ENCODE data around the gene STK32B. TPM values are rescaled to one million over a fixed set of nuclear protein-coding genes. Genes with fewer than 3 reads are reported as not detected.

Gene STK32B
- total and polyA plus RNA-seq, 8 donors, result 0.90 to 5.1 (median 3.3) TPM

GRCh38 chr4:5469861-5470260 lies 418.6 kb downstream of the STK32B start:
- intact Hi-C loops (cut with DNase I), result no loop called here
- H3K9me3 ChIP-seq, result no peaks in the 10 kb centered on the region
- DNase-seq (no peak), ATAC-seq (no peak)
- no peaks in the 10 kb centered on the region for H3K36me3 ChIP-seq
- TF ChIP-seq, protein P1, sequence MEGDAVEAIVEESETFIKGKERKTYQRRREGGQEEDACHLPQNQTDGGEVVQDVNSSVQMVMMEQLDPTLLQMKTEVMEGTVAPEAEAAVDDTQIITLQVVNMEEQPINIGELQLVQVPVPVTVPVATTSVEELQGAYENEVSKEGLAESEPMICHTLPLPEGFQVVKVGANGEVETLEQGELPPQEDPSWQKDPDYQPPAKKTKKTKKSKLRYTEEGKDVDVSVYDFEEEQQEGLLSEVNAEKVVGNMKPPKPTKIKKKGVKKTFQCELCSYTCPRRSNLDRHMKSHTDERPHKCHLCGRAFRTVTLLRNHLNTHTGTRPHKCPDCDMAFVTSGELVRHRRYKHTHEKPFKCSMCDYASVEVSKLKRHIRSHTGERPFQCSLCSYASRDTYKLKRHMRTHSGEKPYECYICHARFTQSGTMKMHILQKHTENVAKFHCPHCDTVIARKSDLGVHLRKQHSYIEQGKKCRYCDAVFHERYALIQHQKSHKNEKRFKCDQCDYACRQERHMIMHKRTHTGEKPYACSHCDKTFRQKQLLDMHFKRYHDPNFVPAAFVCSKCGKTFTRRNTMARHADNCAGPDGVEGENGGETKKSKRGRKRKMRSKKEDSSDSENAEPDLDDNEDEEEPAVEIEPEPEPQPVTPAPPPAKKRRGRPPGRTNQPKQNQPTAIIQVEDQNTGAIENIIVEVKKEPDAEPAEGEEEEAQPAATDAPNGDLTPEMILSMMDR (IDR thresholded peaks at IDR 0.05), result no peak
- H3K27me3 ChIP-seq, result no peaks in the 10 kb centered on the region
- H3K4me1 ChIP-seq, result no peaks in the 10 kb centered on the region
- H3K27ac ChIP-seq, result no peak overlapping the region
- H3K4me3 ChIP-seq, result no peak overlapping the region

DNA sequence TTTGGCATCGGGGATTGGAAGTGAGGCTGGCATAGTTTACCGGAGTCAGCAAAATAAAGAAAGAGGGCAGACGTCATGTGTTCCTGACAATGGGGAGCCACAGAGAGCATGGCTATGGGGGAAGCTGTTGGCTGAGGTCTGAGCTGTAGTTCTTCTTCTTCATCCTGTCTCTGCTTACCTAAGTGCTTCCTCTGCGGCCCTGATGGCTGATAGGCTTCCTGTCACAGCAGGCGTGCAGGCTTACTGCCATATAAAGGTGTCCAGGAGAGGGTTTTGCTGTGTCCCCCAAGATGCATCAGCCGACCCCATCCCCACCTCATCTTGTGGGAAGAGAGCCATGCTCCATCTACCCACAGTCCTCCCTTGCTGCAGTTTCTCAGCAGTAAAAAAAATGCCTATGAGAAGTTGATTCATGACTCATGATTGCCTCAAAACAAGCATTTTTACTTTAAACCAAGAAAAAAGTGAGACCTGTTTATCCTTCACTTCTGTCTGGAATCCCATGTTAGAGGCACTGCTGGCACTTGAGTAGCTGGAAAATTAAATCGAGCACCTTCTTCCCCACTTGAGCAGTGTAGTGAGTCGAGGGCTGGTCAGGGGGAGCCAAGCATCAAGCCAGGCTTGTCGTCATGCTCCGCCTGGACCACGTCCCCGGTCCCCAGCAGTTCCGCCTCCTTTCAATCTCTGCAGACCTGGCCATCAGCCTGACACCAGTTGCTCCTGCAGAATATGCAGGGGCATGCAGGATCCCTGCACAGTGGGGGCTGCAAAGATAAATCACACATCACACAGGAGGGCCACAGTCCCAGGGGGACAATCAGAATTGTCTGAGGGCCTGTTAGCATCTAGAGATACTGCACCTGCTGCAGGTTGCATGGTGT lies 419.3 kb downstream of the STK32B start:
- TF ChIP-seq, protein P1 (IDR thresholded peaks at IDR 0.05), result no peak
- no peak for ATAC-seq
- no peaks in the 10 kb centered on the region for H3K36me3 ChIP-seq
- no peaks in the 10 kb centered on the region for H3K4me1 ChIP-seq
- H3K27ac ChIP-seq, result no peak overlapping the region
- no peak overlapping the region for H3K4me3 ChIP-seq
- no peaks in the 10 kb centered on the region for H3K9me3 ChIP-seq
- no peak for DNase-seq
- intact Hi-C loops (cut with DNase I), result no loop called here
- no peaks in the 10 kb centered on the region for H3K27me3 ChIP-seq

DNA sequence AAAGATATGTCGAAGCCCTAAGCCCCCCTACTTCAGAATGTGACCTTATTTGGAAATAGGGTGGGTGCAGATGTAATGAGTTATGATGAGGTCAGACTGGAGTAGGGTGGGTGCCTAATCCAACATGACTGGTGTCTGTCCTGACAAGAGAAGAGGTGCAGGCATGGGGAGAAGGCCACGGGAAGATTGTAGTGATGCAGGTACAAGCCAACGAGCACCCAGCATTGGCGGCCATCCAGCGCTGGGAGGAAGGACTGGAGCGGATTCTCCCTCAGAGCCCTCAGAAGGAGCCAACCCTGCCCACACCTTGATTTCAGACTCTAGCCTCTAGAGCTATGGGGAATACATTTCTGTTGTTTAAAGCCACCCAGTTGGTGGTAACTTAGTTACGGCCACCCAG lies 419.9 kb downstream of the STK32B start:
- Histone ChIP-seq H3K27me3 (no peaks in the 10 kb centered on the region), H3K27ac (no peak overlapping the region), H3K9me3 (no peaks in the 10 kb centered on the region), H3K4me1 (no peaks in the 10 kb centered on the region), H3K4me3 (no peak overlapping the region), H3K36me3 (no peaks in the 10 kb centered on the region)
- TF ChIP-seq, protein P1 (IDR thresholded peaks at IDR 0.05), result no peak
- DNase-seq (no peak), ATAC-seq (no peak)
- intact Hi-C loops (cut with DNase I), result no loop called here

GRCh38 chr4:5471691-5472090 lies 420.4 kb downstream of the STK32B start:
- no peaks in the 10 kb centered on the region for H3K4me1 ChIP-seq
- intact Hi-C loops (cut with DNase I), result no loop called here
- ATAC-seq, result no peak
- TF ChIP-seq, protein P1 (IDR thresholded peaks at IDR 0.05), result no peak
- no peaks in the 10 kb centered on the region for H3K36me3 ChIP-seq
- no peaks in the 10 kb centered on the region for H3K9me3 ChIP-seq
- no peak overlapping the region for H3K27ac ChIP-seq
- H3K4me3 ChIP-seq, result no peak overlapping the region
- H3K27me3 ChIP-seq, result no peaks in the 10 kb centered on the region
- DNase-seq, result no peak

DNA sequence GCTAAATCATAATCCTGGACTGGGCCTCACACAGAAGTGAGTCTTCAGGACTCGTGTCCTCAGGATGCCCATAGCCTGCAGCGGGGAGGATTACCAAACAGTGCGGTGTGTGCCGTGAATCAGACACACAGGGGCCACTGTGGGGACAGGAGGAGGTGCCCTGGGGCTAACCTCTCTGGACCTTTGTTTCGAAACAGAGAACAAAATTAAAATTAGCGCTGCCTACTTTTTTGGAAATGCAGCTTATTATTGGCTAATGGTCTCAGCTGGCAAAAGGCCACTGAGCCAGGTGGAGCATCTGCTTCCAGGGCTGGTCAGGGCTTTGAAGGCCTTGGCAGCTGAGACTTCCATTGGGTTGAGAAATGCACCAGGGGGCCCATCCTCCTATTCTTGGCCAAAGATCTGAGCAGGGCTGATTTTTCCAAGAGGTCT lies 420.9 kb downstream of the STK32B start:
- Histone ChIP-seq H3K27me3 (no peaks in the 10 kb centered on the region), H3K4me1 (no peaks in the 10 kb centered on the region), H3K9me3 (no peaks in the 10 kb centered on the region), H3K4me3 (no peak overlapping the region), H3K36me3 (no peaks in the 10 kb centered on the region), H3K27ac (no peak overlapping the region)
- no peak for ATAC-seq
- intact Hi-C loops (cut with DNase I), result no loop called here
- DNase-seq, result no peak
- TF ChIP-seq, protein P1 (IDR thresholded peaks at IDR 0.05), result no peak

All from left lung (tissue), 10 donors.